ENCODE measurements around the gene LMO3. TPM values are rescaled to one million over a fixed set of nuclear protein-coding genes. Genes with fewer than 3 reads are reported as not detected.

Gene LMO3
- total and polyA plus RNA-seq, 12 donors, result 0.17 to 3.2 (median 1.4) TPM

- Histone ChIP-seq H3K4me3 (no peak overlapping the region), H3K27me3 (no peaks in the 10 kb centered on the region), H3K9me3 (peaks cover 0 to 7% (median 0%) of the 10 kb centered on the region in 11 donors), H3K4me1 (no peaks in the 10 kb centered on the region), H3K36me3 (no peaks in the 10 kb centered on the region), H3K27ac (peak overlapping the region in 4 of 10 donors; percentile 20 to 43 (median 32))
- ATAC-seq (peak in 6 of 8 donors; percentile 58 to 89 (median 76)), DNase-seq (no peak)
- WGBS, 2 donors, result 69 to 76% methylated on average over 8 of the region's 8 CpGs
- intact Hi-C loops (cut with DNase I), result no loop called here
- TF ChIP-seq CTCF (IDR thresholded peaks at IDR 0.05), result no peak
Measured at GRCh38 chr12:16586350-16587109, 19.4 kb downstream of the LMO3 start.

GRCh38 chr12:16585781-16586180 lies 20.2 kb downstream of the LMO3 start:
- H3K27me3 ChIP-seq, result no peaks in the 10 kb centered on the region
- no peak for DNase-seq
- no peak overlapping the region for H3K4me3 ChIP-seq
- WGBS, 2 donors, result 81 to 87% methylated on average over 2 of the region's 2 CpGs
- ATAC-seq, result no peak
- H3K9me3 ChIP-seq, result peaks cover 0 to 9% (median 0%) of the 10 kb centered on the region in 11 donors
- intact Hi-C loops (cut with DNase I), result no loop called here
- H3K36me3 ChIP-seq, result no peaks in the 10 kb centered on the region
- H3K27ac ChIP-seq, result no peak overlapping the region
- H3K4me1 ChIP-seq, result no peaks in the 10 kb centered on the region
- TF ChIP-seq CTCF (IDR thresholded peaks at IDR 0.05), result no peak

GRCh38 chr12:16583969-16584745 lies 21.8 kb downstream of the LMO3 start:
- no peak for ATAC-seq
- Histone ChIP-seq H3K4me1 (no peaks in the 10 kb centered on the region), H3K27me3 (no peaks in the 10 kb centered on the region), H3K9me3 (peaks cover 0 to 9% (median 0%) of the 10 kb centered on the region in 11 donors), H3K27ac (no peak overlapping the region), H3K4me3 (no peak overlapping the region), H3K36me3 (no peaks in the 10 kb centered on the region)
- no peak for DNase-seq
- no peak for TF ChIP-seq CTCF (IDR thresholded peaks at IDR 0.05)
- intact Hi-C loops (cut with DNase I), result no loop called here
- WGBS, 2 donors, result 67 to 77% methylated on average over 4 of the region's 4 CpGs

GRCh38 chr12:16581416-16581815 lies 24.5 kb downstream of the LMO3 start:
- ATAC-seq, result no peak
- no peak for TF ChIP-seq CTCF (IDR thresholded peaks at IDR 0.05)
- intact Hi-C loops (cut with DNase I), result no loop called here

More at GRCh38 chr12:16581416-16581815, 24.5 kb downstream of the LMO3 start:
- Histone ChIP-seq H3K36me3 (no peaks in the 10 kb centered on the region), H3K4me3 (no peak overlapping the region), H3K27me3 (no peaks in the 10 kb centered on the region), H3K4me1 (no peaks in the 10 kb centered on the region), H3K27ac (no peak overlapping the region), H3K9me3 (peaks cover 0 to 9% (median 0%) of the 10 kb centered on the region in 11 donors)
- DNase-seq, result no peak
